NCI-H2196 (cell line): ENCODE data around the gene GNAZ.
A peak's percentile ranks its signal among the peaks of the same experiment; 100 is the strongest.

Experiments used
- DNase-seq: peaks from one replicate; lab custom pipeline; 2025; ENCODE audit not compliant: unreplicated experiment; lab: John Stamatoyannopoulos, UW

GNAZ gene

GRCh38 chr22:23151827-23152226 lies 81.5 kb downstream of the GNAZ start:
- no peak for DNase-seq

GRCh38 chr22:23152238-23153114 lies 82.2 kb downstream of the GNAZ start:
- DNase-seq, result no peak

- DNase-seq, result no peak
Observed at GRCh38 chr22:23153994-23154393, 83.7 kb downstream of the GNAZ start.

DNA sequence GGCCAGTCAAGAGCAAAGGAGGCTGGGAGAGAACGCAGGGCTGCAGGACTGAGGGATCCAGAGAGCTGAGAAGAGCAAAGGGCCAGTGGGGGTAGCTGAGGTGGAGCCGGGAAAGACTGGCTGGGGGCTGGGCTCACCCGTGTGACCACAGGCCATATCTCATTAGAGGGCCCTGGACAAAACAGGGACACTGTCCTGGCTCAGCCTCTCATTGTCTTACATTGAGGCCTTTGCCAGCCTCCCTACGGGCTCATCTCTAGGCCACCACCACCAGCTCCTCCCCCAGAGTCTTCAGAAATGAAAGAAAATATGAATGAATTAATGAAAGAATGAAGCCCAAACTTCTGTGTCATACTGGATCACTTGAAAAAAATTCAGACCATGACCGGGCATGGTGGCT lies 84.1 kb downstream of the GNAZ start:
- no peak for DNase-seq

DNA sequence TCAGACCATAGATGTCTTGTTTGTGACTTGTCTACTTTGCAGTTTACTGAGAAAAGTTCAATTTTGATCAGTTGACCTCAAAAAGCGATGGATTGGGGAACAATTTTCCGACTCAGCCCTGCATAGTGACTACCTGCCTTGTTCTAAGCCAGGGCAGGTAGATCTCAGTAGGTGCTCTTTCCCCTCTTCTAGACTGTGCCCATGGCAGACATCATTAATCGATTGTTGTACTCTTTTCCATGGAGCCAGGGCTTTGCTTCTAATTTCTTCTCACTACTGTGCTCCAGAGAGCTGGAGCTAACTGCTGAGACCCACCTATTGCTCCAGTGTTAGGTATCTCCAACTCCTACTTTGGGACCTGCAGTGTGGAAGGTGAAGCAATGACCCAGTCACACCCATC lies 84.8 kb downstream of the GNAZ start:
- DNase-seq, result no peak

DNA sequence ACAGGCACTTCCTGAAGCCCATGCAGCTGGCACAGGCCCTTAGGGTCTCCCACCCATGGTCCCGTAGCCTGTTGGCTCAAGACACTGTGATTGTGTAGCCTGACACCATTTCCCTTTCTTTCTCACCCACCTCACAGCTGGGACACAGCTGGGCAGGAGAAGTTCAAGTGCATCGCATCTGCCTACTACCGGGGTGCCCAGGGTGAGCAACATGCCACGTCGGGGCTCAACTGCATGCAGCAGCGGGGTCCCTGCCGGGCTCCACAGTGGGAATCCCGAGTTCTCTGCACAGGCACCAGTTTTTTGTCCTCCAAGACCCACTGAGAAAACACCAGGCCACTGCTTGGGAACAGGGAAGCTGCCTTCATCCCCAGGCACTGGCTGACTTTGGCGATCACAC lies 85.5 kb downstream of the GNAZ start:
- DNase-seq, result no peak

DNA sequence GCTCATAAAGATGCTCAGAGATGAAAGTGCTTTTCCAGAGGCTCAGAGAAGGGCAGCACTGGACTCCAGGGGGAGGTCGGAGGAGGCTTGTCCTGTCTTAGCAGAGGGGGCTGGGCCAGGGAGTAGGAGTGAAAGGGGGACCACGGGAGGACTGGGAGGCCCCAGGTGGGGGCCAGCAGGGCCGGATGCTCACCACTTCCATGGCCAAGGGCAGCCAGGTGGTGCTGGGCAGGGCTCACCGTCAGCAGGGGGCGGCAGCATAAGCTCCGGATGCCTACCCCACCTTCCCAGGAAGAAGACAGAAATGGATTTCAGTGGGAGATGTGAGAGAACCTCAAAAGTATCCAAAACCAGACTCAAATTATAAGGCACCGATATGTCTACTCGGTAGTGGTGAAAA lies 86.0 kb downstream of the GNAZ start:
- no peak for DNase-seq

DNA sequence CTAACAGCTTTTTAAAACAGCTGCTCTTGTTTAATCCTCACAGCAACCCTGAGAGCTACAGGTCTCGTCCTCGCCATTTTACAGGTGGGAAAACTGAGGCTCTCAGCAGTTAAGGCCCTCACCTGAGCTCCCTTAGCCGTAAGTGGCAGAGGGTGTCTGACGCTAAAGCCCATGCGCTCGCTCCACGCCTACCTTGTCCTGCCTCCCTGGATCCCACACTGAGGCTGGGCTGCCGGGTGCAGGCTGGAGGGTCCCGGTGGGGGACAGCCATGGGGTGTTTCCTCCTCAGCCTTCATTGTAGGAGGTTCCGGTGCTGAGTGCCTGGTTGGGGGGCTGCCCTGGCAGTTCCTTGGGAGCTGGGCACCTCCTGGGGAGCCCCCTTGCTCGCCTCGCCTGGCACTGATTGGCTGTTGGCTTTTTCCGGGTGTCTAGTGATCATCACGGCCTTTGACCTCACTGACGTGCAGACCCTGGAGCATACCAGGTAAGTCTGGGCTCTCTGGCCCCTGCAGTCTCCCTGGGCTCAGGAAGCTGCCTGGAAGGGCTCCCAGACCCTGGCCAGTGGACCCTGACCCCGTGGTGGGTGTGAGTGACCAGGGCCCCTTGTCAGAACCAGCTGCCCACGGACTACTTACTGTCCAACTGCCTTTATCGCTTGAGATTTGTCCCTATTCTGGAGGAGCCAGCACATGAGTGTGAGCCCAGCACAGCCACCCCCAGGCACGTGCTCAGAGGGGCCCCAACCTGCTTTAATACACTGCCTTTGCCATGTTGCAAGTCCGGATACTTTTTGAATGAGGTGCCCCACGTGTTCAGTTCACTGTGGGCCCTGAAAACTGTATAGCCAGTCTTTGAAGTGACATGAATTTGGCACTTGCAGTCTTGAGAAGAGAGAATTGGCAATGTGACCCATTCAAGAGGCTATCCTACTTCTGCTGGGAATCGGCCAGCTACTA lies 87.5 kb downstream of the GNAZ start:
- no peak for DNase-seq

- DNase-seq, result no peak
Observed at GRCh38 chr22:23158516-23159290, 88.4 kb downstream of the GNAZ start.

DNA sequence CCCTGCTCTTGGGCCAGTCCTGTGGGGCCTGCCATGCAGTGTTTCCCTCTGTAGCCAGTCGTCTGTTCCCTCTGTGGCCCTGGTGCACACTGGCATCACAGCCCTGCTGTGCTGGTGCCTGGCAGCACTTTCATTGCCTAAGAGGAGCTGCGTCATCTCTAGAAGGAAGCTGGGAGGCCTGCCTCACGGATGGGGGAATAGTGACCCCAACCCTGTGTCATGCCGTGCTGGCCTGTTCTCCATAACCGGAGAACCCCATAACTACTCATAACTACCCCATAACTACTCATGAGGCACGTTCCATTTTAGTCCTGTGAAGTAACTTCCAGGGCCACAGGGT lies 88.9 kb downstream of the GNAZ start:
- DNase-seq, result no peak

- no peak for DNase-seq
Observed at GRCh38 chr22:23161029-23161428, 90.7 kb downstream of the GNAZ start.

GRCh38 chr22:23161574-23161973 lies 91.3 kb downstream of the GNAZ start:
- no peak for DNase-seq

DNA sequence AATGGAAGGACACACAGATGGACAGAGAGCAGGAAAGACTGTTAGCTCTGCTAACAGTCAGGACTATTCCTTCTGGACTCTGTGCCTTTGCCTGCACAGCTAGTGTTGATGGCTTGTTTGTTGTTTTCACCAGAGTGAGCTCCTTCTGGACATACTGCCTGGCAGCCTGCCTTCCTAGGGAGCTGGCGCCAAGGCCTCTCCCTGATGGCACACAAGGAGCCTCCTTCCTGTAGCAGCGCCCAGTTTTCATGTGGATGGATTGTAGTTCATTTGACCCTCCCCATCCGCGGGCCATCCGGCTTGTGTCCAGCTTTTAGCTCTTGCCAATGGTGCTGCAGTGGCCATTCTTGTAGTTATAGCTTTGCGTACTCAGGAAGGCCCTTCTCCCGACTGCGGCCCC lies 93.3 kb downstream of the GNAZ start:
- peak; percentile 43 for DNase-seq

- DNase-seq, result no peak
Observed at GRCh38 chr22:23164091-23164490, 93.8 kb downstream of the GNAZ start.

DNA sequence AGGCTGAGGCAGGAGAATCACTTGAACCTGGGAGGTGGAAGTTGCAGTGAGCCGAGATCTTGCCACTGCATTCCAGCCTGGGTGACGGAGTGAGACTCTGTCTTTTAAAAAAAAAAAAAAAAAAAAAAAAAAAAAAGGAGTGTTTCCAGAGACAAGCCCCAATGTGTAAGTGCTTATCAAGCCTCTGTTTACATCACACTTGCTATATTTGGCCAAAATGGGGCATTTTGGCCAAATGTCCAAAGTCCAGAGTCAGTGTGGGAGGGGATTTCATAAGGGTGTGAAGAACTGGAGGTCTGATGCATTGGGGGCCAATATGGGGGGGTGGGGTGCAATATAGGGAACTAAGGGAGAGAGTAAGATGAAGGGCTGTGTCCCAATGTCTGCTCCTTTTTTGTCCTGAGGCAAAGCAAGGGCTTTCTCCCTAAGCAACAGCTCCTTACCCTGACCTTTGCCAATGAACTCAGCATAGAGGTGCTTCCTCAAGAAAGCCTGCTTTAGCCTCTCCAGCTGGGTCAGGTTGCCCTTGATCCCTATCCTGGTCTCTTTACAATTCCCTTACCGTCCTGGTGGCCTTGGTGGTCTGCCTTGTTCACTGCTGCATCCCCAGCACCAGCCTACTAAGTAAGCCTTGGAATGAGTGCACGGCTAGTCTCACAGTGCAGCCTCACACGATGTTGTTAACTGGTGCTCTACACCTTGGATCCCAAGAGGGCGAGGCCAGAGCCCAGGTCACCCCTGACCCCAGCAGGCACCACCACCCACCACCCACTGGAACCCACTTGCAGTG lies 95.9 kb downstream of the GNAZ start:
- no peak for DNase-seq

GRCh38 chr22:23166841-23167616 lies 96.7 kb downstream of the GNAZ start:
- DNase-seq, result no peak

- no peak for DNase-seq
Observed at GRCh38 chr22:23168391-23169042, 98.2 kb downstream of the GNAZ start.

GRCh38 chr22:23169043-23169406 lies 98.7 kb downstream of the GNAZ start:
- no peak for DNase-seq
